GM12801 (cell line): ENCODE results near the gene SLC5A8.

Source experiments
- CTCF ChIP-seq: IDR thresholded peaks from one replicate; pipeline ENCODE4 v1.5.1; 2011; ENCODE audit warnings: control low read depth; ENCODE audit not compliant: insufficient read length; ENCODE audit errors: extremely low read depth

SLC5A8 gene

GRCh38 chr12:101238306-101238705 is 28.3 kb upstream of the SLC5A8 start:
- no peak for TF ChIP-seq CTCF

GRCh38 chr12:101235686-101236085 is 25.6 kb upstream of the SLC5A8 start:
- no peak for TF ChIP-seq CTCF

GRCh38 chr12:101231636-101232035 is 21.6 kb upstream of the SLC5A8 start:
- TF ChIP-seq CTCF: no peak

- TF ChIP-seq CTCF: no peak
Measured at GRCh38 chr12:101230547-101230946, 20.5 kb upstream of the SLC5A8 start.

GRCh38 chr12:101229841-101230241 is 19.8 kb upstream of the SLC5A8 start:
- no peak for TF ChIP-seq CTCF

- no peak for TF ChIP-seq CTCF
Measured at GRCh38 chr12:101221301-101221700, 11.3 kb upstream of the SLC5A8 start.

GRCh38 chr12:101216810-101217209 is 6.8 kb upstream of the SLC5A8 start:
- TF ChIP-seq CTCF: no peak

- TF ChIP-seq CTCF: no peak
Measured at GRCh38 chr12:101207086-101207780, 2.8 kb downstream of the SLC5A8 start.
